Head of caudate nucleus (tissue), 42 donors: ENCODE measurements around the gene PIK3R3.

Experiments
- DNase-seq, 42 donors: peaks; one replicate each; pipeline versions ENCODE4 v3.0.0 to v3.0.0-alpha.2; 2020 to 2021; ENCODE audit warnings: mixed read lengths in 7 of 42
- intact Hi-C: fragments of 100-400 bp; cut with DNase I; formaldehyde crosslinking; loops from one replicate; pipeline ENCODE4 v1.15.0; 2022

Gene PIK3R3

DNA sequence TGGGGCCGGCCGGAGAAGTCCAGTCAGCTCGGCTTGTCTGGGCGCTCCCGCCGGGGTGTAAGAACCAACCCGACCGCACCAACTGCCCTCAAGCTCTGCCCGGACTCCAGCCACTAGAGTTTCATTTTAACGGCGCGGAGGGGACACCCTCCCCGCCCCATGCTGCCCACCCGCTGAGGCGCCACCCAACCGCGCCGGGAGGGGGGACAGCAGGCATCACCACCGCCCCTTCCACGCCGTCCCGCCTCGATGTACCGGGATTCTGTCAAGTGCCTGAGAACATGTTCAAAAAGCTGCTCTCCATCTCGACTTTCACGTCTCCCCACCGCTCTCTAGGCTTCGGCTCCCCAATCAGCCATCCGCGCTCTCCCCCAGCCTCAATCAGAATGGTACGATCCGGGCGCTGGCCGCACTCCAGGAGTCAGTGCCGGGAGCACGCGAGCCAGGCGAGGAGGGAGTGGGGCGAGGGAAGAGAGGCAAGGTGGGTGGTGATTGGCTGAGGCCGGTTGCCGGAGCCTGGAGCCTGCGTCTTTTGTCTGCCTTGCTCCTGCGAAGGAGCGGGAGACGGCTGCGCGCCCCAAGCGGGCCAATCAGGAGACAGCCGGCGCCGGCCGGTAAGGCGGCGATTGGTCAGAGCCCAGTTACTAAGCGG lies at the start of gene PIK3R3:
PIK3R3 (minus strand) TSS at position 101 of the 652 bp plus-strand sequence. CDS start 677 bp downstream, outside the sequence.
- intact Hi-C loops, result no loop called here
- DNase-seq, result peak; percentile 94 to 99 (median 98)

DNA sequence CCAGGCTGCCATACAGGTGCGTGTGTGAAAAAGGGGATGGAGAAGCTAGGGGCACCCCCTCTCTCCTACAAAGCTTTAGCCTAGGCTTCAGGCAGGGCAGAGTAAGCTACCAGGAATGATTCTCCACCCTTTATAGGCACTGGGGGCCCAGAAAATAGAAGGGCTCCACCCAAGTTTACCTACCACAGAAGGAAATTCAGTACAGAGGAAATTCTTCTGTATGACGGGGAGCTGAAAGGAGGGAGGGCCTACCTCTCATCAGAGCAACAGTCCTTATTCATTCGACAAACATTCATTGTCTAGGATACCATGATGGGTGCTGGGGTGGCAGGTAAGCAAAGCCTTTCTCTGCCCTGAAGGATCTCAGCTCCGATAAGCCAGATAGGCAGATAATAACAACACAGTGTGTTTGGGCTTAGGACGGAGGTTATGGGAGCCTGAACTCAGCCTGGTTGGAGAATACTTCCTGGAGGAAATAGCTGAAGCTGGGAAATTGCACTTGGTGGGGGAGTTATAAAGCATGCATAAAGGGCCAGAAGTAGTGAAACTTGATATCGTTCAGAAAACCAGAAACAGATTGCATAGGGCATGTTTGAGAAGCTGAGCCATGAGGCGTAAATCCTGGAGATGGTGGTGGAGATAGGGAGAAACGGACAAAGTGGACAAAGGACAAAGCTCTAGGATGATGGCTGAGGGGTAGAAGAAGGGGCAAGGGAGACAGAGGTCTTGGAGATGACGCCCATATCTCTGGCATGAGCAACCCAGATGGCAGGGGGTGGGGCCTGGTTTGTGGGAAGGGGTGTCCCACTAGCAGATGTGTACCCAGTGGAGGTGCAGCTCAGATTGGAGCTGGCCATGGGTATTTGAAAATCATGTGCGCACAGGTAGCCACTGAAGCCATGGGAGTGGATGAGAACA lies 49.2 kb upstream of the PIK3R3 start:
- intact Hi-C loops, result loop anchor here (2.0 kb wide), 1 partner anchor 145 kb away; no protein-coding TSS in a partner anchor
- no peak for DNase-seq

DNA sequence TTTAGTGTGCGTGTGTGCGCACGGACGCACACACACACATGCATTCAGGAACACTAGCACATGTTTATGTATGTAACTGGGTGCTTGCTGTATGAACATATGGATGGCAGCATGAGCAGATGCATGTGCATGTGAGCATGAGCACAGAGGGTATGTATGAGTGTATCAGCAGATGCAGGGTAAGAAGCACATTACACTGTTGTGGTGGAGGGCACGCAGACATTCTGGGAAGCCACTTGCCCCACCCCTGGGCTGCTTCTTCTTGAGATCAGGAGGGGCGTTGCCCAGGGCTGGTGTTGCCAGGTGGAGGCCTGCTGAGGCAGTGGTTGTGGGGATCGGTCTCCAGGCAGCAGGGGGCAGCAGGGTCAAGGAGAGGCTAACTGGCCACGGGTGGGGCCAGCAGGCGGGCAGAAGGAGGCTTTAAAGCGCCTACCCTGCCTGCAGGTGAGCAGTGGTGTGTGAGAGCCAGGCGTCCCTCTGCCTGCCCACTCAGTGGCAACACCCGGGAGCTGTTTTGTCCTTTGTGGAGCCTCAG lies 47.7 kb upstream of the PIK3R3 start:
- intact Hi-C loops, result loop anchor here (2.0 kb wide), 1 partner anchor 143 kb away; no protein-coding TSS in a partner anchor
- peak in 26 of 42 donors; percentile 28 to 78 (median 52) for DNase-seq

DNA sequence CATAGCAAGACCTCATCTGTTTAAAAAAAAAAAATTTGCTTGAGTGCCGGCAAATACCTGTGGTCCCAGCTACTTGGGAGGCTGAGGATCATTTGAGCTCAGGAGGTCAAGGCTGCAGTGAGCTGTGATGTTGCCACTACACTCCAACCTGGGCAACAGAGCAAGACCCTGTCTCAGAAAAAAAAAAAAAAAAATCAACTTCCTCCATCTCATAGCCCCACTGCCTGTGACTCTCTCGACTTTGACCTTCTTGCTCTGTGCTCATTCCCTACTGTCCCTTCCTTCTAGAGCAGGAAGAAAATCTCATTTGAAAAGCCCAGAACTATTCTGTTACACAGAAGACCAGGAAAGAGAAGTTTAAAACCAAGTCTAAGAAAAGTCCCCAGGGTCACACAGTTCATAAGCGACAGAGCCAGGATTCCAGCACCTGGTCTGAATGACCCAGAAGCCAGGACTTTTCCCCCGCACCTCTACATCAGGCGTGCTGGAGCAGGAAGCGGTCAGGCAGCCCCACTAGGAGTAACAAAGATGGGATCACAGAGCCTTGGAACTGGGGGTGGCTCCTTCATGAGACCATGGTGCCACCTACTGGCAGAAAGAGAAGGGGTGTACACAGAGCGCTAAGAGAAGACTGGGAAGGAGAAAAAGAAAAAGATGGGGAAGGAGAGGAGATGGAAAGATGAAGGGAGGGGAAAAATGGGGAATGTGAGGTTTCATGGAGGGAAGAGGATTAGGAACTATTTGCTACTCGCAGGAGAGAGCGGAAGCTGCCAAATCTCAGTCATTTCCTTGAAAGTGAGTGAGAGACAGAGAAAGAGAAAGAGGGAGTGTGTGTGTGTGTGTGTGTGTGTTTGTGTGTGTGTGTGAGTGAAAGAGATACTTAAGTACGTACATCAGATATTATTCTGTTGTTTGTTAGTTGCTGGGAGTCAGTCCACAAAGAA lies 47.0 kb upstream of the PIK3R3 start:
- intact Hi-C loops, result loop anchor here (2.0 kb wide), 2 partner anchors 43 to 143 kb away; no protein-coding TSS in a partner anchor
- DNase-seq, result peak; percentile 63 to 95 (median 84)

DNA sequence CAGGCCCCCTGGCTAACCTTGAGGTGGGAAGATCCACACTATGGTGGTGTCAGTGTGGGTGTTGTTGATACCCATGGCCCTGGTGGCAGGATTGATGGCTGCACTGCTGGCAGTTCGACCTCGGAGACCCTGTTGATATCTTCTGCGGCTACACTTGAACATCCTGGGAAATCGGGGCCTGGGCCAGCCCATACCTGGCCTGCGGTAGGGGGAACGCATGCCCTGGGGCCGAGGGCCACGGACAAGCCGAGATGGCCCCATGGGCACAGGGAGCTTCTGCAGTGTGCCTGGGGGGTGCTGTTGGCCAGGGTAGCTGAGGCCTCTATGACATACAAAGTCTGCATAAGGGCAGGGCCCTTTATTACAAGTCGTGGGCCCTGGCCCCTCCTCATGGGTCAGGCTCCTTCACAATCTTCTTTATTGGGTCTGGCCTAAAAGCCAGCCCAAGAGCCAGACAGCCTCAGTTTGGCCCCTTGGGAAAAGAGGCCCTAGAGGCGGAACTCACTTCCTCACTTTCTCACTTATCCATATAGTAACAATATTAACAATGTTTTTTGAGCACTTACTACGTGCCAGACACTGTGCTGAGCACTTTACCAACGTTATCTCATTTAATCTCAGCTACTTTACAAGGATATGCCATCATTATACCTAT lies 43.9 kb upstream of the PIK3R3 start, which contains the start of gene P3R3URF:
P3R3URF (minus strand) TSS at position 278 of the 655 bp plus-strand sequence; CDS start at position 261, 17 bp downstream.
- intact Hi-C loops, result no loop called here
- DNase-seq, result no peak

DNA sequence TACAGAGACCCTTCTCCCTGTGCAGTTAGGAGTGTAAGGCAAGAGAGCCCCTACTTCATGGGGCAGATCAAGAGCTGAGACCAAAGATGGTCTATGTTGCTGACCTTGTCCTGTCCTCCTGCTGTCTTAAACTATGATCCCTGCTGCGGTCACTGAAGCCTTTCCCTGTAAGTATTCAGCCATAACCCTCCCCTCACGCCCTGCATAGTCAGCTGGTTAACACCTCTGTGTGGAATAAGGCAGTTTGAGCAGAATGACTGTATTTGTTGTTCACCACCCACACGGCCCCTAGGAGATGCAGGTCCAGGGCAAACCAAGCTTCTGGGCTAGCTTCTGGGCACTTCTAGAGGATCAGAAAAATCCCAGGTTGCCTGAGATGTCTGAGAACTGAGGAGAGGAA lies 42.8 kb upstream of the PIK3R3 start:
- DNase-seq, result no peak
- intact Hi-C loops, result no loop called here

DNA sequence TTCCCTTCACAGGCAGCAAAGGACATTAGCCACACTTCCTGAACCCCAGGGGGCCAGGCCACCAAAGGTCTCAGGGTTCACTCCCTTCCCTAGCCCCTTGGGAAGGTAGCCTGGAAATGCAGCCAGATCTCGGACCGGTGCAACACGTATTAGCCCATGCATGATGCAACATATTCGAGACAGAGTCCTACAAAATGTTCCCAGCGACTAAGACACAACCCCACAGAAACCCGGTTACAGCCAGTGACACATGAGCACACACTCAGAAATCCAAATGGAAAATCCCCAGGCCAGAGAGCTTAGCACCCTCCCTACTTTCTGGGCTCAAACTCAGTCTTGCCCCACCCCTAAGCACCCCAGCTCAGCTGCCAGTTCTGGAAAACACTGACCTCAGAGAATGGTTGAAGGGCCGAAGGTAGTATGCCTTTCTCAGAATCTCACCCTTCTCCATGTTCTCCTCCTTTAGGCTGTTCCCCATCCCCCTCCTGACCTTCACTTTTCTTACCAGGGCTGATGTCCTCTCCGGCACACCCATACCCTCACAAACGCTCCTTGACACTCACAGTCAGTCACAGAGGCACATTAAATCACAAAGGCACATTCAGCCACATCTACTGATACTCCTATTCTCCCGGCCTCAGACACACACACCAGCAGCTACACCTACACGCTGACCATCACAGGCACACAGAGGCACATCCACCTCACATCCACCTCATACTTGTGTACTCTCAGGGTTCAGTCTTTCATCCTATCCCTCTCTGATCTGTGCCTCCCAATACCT lies 42.2 kb upstream of the PIK3R3 start, which contains the start of gene TSPAN1:
TSPAN1 (plus strand) TSS at position 640 of the 784 bp plus-strand sequence. CDS start 6,021 bp downstream, outside the sequence.
- peak in 1 of 42 donors; percentile 39 for DNase-seq
- intact Hi-C loops, result loop anchor here (5.0 kb wide), 1 partner anchor 37 kb away; no protein-coding TSS in a partner anchor

DNA sequence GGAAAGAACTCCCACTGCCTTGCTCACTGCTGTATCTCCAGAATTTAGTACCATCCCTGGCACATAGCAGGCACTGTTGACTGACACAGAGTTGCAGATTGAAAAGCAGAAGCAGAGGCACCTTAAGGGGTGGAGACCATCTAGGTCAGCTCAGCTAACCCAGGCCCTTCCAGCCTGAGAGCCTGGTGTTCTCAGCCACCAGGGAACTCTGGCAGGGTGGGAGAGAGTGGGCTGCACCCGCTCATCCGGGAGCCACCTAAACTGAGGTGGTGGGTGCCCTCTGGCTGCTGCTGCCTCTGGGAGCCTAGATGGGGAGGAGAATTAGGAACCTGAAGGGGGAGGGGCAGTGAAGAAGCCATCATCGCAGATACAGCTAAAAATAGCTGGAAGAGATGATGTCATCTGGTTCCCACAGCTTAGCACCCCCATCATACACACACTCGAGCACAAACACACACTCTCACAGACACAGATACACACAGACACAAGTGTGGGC lies 41.0 kb upstream of the PIK3R3 start:
- intact Hi-C loops, result loop anchor here (5.0 kb wide), 1 partner anchor 36 kb away; no protein-coding TSS in a partner anchor
- peak in 40 of 42 donors; percentile 27 to 88 (median 62) for DNase-seq

DNA sequence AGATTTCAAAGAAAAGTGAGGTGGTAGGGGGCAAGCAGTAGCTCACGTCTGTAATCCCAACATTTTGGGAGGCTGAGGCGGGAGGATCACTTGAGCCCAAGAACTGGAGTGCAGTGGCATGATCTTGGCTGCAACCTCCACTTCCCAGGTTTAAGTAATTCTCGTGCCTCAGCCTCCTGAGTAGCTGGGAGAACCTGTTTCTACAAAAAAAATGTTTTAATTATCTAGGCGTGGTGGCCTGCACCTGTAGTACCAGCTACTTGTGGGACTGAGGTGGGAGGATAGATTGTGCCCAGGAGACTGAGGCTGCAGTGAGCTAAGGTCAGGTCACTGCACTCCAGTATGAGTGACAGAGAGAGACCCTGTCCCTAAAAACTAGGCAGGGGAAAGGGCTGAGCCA lies 39.9 kb upstream of the PIK3R3 start:
- intact Hi-C loops, result loop anchor here (5.0 kb wide), 1 partner anchor 35 kb away; no protein-coding TSS in a partner anchor
- DNase-seq, result no peak

DNA sequence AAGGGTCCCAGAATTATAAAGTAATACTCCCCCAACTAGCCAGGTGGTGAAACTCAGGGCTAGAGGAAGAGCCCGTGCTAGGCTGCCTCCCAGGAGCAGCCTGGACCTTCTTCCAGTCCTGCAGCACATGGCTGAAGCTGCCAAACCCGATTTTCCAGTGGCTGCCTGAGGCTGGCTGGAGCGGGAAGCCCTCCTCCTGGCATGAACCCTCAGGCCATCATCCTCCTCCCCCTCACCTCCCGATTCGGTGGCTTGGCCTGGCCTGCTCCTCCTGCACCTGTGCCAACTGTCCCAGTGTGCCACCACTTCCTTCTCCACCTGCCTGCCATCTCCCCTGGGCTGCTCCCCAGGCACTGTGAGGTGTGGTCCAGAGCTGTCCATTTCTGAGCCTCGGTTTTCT lies 39.4 kb upstream of the PIK3R3 start:
- no peak for DNase-seq

DNA sequence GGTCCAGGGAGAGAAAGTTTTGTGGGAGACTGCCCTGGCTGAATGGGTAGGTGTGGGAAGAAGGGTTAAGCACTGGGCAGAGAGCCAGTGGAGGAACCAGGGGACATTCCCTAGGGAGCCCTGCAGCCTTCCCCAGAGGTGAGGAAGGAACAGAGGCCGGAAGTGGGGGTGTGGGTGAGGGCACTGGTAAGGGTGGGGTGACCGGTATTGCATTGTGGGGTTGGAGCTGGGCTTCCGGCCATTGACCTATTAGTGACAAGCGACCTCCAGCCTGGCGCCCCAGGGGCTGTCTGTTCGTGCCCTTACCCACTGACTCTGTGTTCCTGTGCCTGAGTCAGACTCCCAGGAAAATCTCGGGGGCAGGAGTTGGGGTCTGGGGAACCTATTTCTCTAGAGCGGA lies 38.9 kb upstream of the PIK3R3 start:
- DNase-seq, result no peak
- intact Hi-C loops, result loop anchor here (5.0 kb wide), 1 partner anchor 34 kb away; no protein-coding TSS in a partner anchor

More for the DNA sequence above, 39.4 kb upstream of the PIK3R3 start:
- intact Hi-C loops, result loop anchor here (5.0 kb wide), 1 partner anchor 35 kb away; no protein-coding TSS in a partner anchor

DNA sequence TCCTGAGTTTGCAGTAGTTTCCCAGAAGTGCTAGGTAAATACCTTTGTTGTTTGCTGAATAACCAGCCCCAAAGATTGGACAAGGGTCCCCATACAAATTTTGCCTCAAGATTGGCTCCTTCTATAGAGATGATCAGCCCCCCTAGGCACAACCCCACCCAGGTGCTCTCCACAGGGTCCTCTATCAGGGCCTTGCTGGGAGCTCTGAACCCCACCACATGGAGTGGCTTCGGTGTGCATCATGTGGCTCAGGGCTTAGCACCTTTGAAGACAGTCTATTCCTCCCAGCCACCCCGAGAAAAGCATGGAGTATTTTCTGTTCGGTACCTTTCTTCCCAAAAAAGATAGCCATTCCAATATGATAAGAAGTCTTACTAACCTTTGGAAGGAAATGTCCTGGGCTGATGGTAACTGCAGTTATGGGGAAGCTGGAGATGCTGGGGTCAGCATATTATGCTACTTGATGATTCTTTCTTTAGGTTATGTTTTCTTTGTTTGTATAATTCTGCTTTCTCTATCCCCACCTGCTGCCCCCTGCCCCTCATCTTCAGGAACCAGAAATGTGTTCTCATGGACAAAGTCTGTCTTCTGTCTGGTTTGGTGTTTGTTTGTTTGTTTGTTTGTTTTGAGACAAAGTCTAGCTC lies 37.5 kb upstream of the PIK3R3 start:
- intact Hi-C loops, result loop anchor here (5.0 kb wide), 1 partner anchor 33 kb away; no protein-coding TSS in a partner anchor
- DNase-seq, result no peak

DNA sequence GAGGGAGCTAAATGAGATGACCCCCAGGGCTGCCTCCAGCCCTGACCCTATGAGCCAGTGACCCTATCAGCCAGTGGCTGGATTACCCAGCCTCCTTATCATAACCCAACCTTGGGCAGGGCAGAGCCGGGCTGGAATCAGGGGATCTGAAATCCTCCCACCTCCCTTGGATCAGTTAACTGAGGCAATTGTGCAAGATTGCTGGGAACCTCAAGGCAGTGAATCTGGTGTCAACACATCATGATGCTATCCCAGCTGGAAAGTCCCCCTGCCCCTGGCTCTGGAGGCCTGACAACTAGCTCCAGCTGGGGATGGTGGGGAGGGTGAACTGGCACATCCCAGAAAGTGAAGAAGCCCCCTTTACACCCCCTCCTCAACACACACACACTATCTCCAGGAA lies 36.0 kb upstream of the PIK3R3 start:
- intact Hi-C loops, result no loop called here
- DNase-seq, result no peak

DNA sequence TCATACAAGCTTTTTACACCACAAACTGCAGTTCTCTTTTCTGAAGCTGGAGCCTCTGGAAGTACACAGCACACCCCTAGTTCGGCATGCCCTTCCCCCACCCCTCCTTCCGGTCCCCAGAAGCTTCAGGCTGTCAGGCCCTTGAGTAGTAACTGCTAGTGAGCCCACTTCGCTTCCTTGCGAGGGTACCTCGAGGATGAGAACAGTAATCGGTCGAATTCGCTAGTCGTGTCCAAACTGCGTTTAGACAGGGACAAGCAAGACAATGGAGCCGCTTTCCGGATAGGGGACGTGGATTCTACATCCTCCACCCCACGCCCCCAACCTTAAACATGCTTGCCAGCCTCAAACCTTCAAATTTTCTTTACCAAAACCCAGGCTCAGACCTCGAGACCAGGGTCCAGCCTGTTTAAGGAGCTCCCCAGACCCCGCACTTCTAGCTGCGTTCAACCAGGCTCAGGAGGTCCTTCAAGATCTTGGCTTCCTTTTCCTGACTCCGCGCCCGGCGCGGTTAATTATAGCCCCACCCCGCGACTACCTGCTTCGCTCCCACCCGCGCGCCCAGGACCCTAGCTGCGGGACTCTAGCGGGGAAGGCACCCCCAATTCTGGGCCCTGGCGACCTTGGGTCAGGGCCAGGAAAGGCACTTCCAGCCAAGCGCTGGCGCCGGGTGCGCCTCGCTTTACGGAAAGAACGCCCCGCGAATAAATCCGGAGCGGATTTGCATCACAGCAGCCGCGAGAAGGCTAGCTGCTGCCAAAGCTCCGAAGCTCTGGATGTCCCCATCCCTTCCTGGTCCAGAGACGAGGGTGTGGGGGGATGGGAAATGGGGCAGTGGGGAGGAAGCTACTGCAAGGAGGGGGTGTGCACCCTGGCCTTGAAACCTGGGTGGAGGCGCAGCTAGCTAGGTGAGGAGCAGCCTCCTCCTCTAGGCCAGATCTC lies 34.4 kb upstream of the PIK3R3 start:
- DNase-seq, result peak in 25 of 42 donors; percentile 18 to 55 (median 35)
- intact Hi-C loops, result no loop called here

DNA sequence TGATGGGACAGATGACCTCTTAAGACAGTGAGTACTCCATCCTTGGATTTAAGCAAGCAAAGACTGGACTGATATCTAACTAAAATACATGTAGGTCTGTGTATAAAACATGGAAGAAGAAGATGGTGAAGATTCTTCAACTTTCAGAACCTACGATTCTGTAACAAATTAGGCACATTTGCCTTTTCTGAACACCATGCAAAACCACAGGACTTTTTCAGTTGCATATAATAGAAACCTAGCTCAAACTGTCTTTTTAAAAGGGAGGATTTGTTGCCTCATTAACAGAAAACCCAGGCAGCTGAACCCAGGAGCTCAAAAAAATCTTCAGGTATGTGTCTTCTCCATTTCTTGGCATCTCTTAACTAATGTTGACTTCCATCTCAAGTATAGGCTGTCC lies 27.8 kb upstream of the PIK3R3 start:
- no peak for DNase-seq
- intact Hi-C loops, result no loop called here
